SH-SY5Y (cell line): ENCODE measurements around the gene TMEM87A.

Experiments used
- GATA2 ChIP-seq: IDR thresholded peaks from 2 replicates; pipeline ENCODE4 v1.6.1; 2011; ENCODE audit warnings: mild to moderate bottlenecking, low read depth, low read length
- GATA3 ChIP-seq: IDR thresholded peaks from 2 replicates; pipeline ENCODE4 v1.6.1; 2011; ENCODE audit warnings: low read depth, mild to moderate bottlenecking, low read length, moderate library complexity

Gene TMEM87A

GRCh38 chr15:42194513-42194912 lies 78.7 kb downstream of the TMEM87A start:
- TF ChIP-seq GATA3 (no peak), GATA2 (no peak)

- no peak for TF ChIP-seq GATA2
- TF ChIP-seq GATA3: no peak
These were observed 79.8 kb downstream of the TMEM87A start for GRCh38 chr15:42193383-42193782.

- TF ChIP-seq GATA2 (no peak), GATA3 (no peak)
These were observed 81.5 kb downstream of the TMEM87A start for GRCh38 chr15:42191610-42192346.

- TF ChIP-seq GATA2: no peak
- TF ChIP-seq GATA3: no peak
These were observed 82.9 kb downstream of the TMEM87A start for GRCh38 chr15:42190370-42190769.

GRCh38 chr15:42185801-42186200 lies 87.4 kb downstream of the TMEM87A start:
- TF ChIP-seq GATA3 (no peak), GATA2 (no peak)

GRCh38 chr15:42184736-42185135 lies 88.5 kb downstream of the TMEM87A start:
- TF ChIP-seq GATA2: no peak
- no peak for TF ChIP-seq GATA3

- TF ChIP-seq GATA2: no peak
- no peak for TF ChIP-seq GATA3
These were observed 88.9 kb downstream of the TMEM87A start for GRCh38 chr15:42184296-42184695.

GRCh38 chr15:42182961-42183360 lies 90.3 kb downstream of the TMEM87A start:
- TF ChIP-seq GATA3 (no peak), GATA2 (no peak)

GRCh38 chr15:42182328-42182886 lies 90.8 kb downstream of the TMEM87A start:
- TF ChIP-seq GATA2 (no peak), GATA3 (no peak)

- TF ChIP-seq GATA3 (no peak), GATA2 (no peak)
These were observed 95.2 kb downstream of the TMEM87A start for GRCh38 chr15:42178056-42178455.

- TF ChIP-seq GATA2: no peak
- no peak for TF ChIP-seq GATA3
These were observed 97.6 kb downstream of the TMEM87A start for GRCh38 chr15:42175671-42176070.

- no peak for TF ChIP-seq GATA2
- no peak for TF ChIP-seq GATA3
These were observed 100.8 kb downstream of the TMEM87A start for GRCh38 chr15:42172475-42172874.

GRCh38 chr15:42171795-42172194 lies 101.4 kb downstream of the TMEM87A start:
- TF ChIP-seq GATA3: no peak
- TF ChIP-seq GATA2: no peak

- TF ChIP-seq GATA3: no peak
- TF ChIP-seq GATA2: no peak
These were observed 102.1 kb downstream of the TMEM87A start for GRCh38 chr15:42171122-42171521.

GRCh38 chr15:42166225-42166940 lies 106.8 kb downstream of the TMEM87A start:
- TF ChIP-seq GATA3: no peak
- TF ChIP-seq GATA2: no peak
